ENCODE results near the gene TEKT4. TPM values are rescaled to one million over a fixed set of nuclear protein-coding genes. Genes with fewer than 3 reads are reported as not detected.
"Not testable (repeated sequence)": the region's sequence is repeated elsewhere in the genome, so short reads cannot be mapped to it uniquely, and the experiment has no call there.

The TEKT4 gene
- total and polyA plus RNA-seq, 10 donors = not detected

GRCh38 chr2:94875820-94876522 lies 4.7 kb downstream of the TEKT4 start:
- DNase-seq = peak; percentile 66
- Histone ChIP-seq H3K4me3 (no peak overlapping the region), H3K27ac (no peak overlapping the region), H3K4me1 (peaks cover 0 to 6% (median 0%) of the 10 kb centered on the region in 6 donors), H3K36me3 (no peaks in the 10 kb centered on the region), H3K9me3 (no peaks in the 10 kb centered on the region), H3K27me3 (replicated peaks in 1 of 7) (peaks cover 0 to 61% (median 16%) of the 10 kb centered on the region in 7 donors)
- WGBS, 5 donors = 64 to 89% (median 78%) methylated on average over 13 to 17 of the region's 17 CpGs
- TF ChIP-seq POLR2A (IDR thresholded peaks at IDR 0.05) (no peak), POLR2AphosphoS5 (IDR thresholded peaks at IDR 0.05) (no peak), CTCF (IDR thresholded peaks at IDR 0.05 in 8 of 11, conservative IDR thresholded peaks at IDR 0.05 in 3 of 11) (no peak)
- intact Hi-C loops (cut with DNase I; ENCODE audit: low total_unique reads) = no loop called here

- peaks cover 0 to 6% (median 0%) of the 10 kb centered on the region in 6 donors for H3K4me1 ChIP-seq
- H3K27me3 ChIP-seq (replicated peaks in 1 of 7) = peaks cover 0 to 58% (median 11%) of the 10 kb centered on the region in 7 donors
- WGBS, 5 donors = 86 to 92% (median 88%) methylated on average over 16 of the region's 16 CpGs
- H3K36me3 ChIP-seq = no peaks in the 10 kb centered on the region
- no peak overlapping the region for H3K4me3 ChIP-seq
- no peaks in the 10 kb centered on the region for H3K9me3 ChIP-seq
- intact Hi-C loops (cut with DNase I; ENCODE audit: low total_unique reads) = no loop called here
- TF ChIP-seq CTCF (IDR thresholded peaks at IDR 0.05 in 8 of 11, conservative IDR thresholded peaks at IDR 0.05 in 3 of 11) (no peak), POLR2AphosphoS5 (IDR thresholded peaks at IDR 0.05) (no peak), POLR2A (IDR thresholded peaks at IDR 0.05) (no peak)
- DNase-seq = peak; percentile 60
- H3K27ac ChIP-seq = no peak overlapping the region
Observed at GRCh38 chr2:94876523-94876863, 5.3 kb downstream of the TEKT4 start.

- no peak overlapping the region for H3K4me3 ChIP-seq
- H3K36me3 ChIP-seq = no peaks in the 10 kb centered on the region
- intact Hi-C loops (cut with DNase I; ENCODE audit: low total_unique reads) = no loop called here
- H3K4me1 ChIP-seq = peaks cover 0 to 6% (median 0%) of the 10 kb centered on the region in 6 donors
- no peak overlapping the region for H3K27ac ChIP-seq
- H3K9me3 ChIP-seq = no peaks in the 10 kb centered on the region
- WGBS, 5 donors = 75 to 92% (median 86%) methylated on average over 1 to 5 of the region's 5 CpGs
- TF ChIP-seq POLR2A (IDR thresholded peaks at IDR 0.05) (no peak), CTCF (IDR thresholded peaks at IDR 0.05 in 8 of 11, conservative IDR thresholded peaks at IDR 0.05 in 3 of 11) (no peak), POLR2AphosphoS5 (IDR thresholded peaks at IDR 0.05) (no peak)
- DNase-seq = peak; percentile 67
- H3K27me3 ChIP-seq (replicated peaks in 1 of 7) = peaks cover 0 to 51% (median 7%) of the 10 kb centered on the region in 7 donors
Observed at GRCh38 chr2:94877129-94877528, 5.9 kb downstream of the TEKT4 start.

- intact Hi-C loops (cut with DNase I; ENCODE audit: low total_unique reads); H3K9me3 ChIP-seq; H3K27ac ChIP-seq; H3K4me3 ChIP-seq; DNase-seq; H3K36me3 ChIP-seq; H3K4me1 ChIP-seq: not testable (repeated sequence)
- H3K27me3 ChIP-seq (replicated peaks in 1 of 7) = peaks cover 0 to 37% (median 5%) of the 10 kb centered on the region in 7 donors
- 77 to 86% (median 85%) methylated on average over 4 to 7 of the region's 7 CpGs for WGBS, 5 donors
Observed at GRCh38 chr2:94878575-94878974, 7.3 kb downstream of the TEKT4 start.
